HepG2 (cell line): ENCODE data around the gene SEC61B.

Source experiments
- CHD4 ChIP-seq: fragments of 200-600 bp; sonication (generic); IDR thresholded peaks from 2 replicates; pipeline ENCODE4 v1.7.0; 2017; ENCODE audit warnings: mild to moderate bottlenecking, low read length, borderline replicate concordance
- MNT ChIP-seq: fragments of 450-650 bp; IDR thresholded peaks from 2 replicates; pipeline ENCODE4 v1.6.1; 2016
- PRPF4 ChIP-seq: fragments of 200-400 bp; formaldehyde crosslinking; IDR thresholded peaks from 2 replicates; pipeline ENCODE4 v1.6.1; 2016; ENCODE audit warnings: low read length, low read depth; ENCODE audit not compliant: poor library complexity, severe bottlenecking
- SETDB1 ChIP-seq: sonication (generic); formaldehyde crosslinking; IDR thresholded peaks from 2 replicates; pipeline ENCODE4 v1.5.1; 2020; ENCODE audit warnings: missing genetic modification reagents, mild to moderate bottlenecking, borderline replicate concordance
- SYNCRIP ChIP-seq: fragments of 200-400 bp; formaldehyde crosslinking; IDR thresholded peaks from 2 replicates; pipeline ENCODE4 v1.6.1; 2018; ENCODE audit warnings: mild to moderate bottlenecking, low read depth, low read length; ENCODE audit not compliant: insufficient read depth
- TBL1XR1 ChIP-seq: fragments of 150-350 bp; IDR thresholded peaks from 2 replicates; pipeline ENCODE4 v1.6.1; 2014; ENCODE audit warnings: borderline replicate concordance, low read length; ENCODE audit not compliant: partially characterized antibody
- USF2 ChIP-seq, 2 experiments: sonication (generic) in 1 of 2; formaldehyde crosslinking in 1 of 2; IDR thresholded peaks; 2 replicates each; pipeline versions ENCODE4 v1.5.1 to v1.6.1; 2011 to 2020; ENCODE audit warnings: borderline replicate concordance in 1 of 2, low read depth in 1 of 2, low read length in 1 of 2, mild to moderate bottlenecking in 1 of 2, missing genetic modification reagents in 1 of 2, moderate library complexity in 1 of 2

- TF ChIP-seq CHD4 (no peak), MNT (no peak), SETDB1 (CRISPR knock-in tag) (no peak), PRPF4 (no peak), TBL1XR1 (no peak), USF2 (IDR thresholded peaks at IDR 0.05; ENCODE audit: low read depth, low read length) (no peak), USF2 (CRISPR knock-in tag; IDR thresholded peaks at IDR 0.05; ENCODE audit: borderline replicate concordance) (no peak), SYNCRIP (no peak)
Measured at GRCh38 chr9:99185348-99185632, 36.8 kb upstream of the SEC61B start.
